ENCODE data around the gene FBL. TPM values are rescaled to one million over a fixed set of nuclear protein-coding genes. Genes with fewer than 3 reads are reported as not detected.

The FBL gene
- total and polyA plus RNA-seq, 10 donors = 126 to 403 (median 181) TPM

GRCh38 chr19:39846678-39847486, 703 bp upstream of the FBL start:
- H3K27me3 ChIP-seq (replicated peaks in 1 of 7) = no peaks in the 10 kb centered on the region
- peaks cover 32 to 53% (median 47%) of the 10 kb centered on the region in 6 donors for H3K4me1 ChIP-seq
- H3K9me3 ChIP-seq = no peaks in the 10 kb centered on the region
- no peak for DNase-seq
- H3K27ac ChIP-seq = peak overlapping the region; percentile 76 to 90 (median 88)
- 46 to 52% (median 50%) methylated on average over 12 of the region's 12 CpGs for WGBS, 5 donors
- TF ChIP-seq CTCF (IDR thresholded peaks at IDR 0.05 in 8 of 11, conservative IDR thresholded peaks at IDR 0.05 in 3 of 11) (no peak), POLR2AphosphoS5 (IDR thresholded peaks at IDR 0.05) (no peak), POLR2A (IDR thresholded peaks at IDR 0.05) (no peak)
- intact Hi-C loops (cut with DNase I; ENCODE audit: low total_unique reads) = loop anchor here (10.0 kb wide), 1 partner anchor 52 kb away; no protein-coding TSS in a partner anchor
- peak overlapping the region; percentile 53 to 88 (median 82) for H3K4me3 ChIP-seq
- H3K36me3 ChIP-seq = no peaks in the 10 kb centered on the region

DNA sequence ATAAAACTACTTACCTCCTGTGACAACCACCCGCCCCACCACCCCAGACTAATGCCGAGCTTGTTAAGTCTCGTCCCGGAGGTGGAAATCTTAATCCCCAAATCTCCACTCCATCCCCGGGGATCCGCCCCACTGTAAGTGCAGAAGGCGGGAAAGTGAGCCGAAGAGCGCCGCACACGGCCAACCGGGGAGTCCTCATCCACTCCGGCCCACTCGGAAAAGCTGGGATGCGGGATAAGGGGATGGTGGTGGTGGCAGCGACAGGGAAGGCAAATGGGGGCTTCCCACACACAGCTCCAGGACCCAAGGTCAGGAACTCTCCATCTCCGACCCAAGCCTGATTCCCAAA, 621 bp downstream of the FBL start:
- Histone ChIP-seq H3K27ac (peak overlapping the region; percentile 76 to 90 (median 88)), H3K4me1 (peaks cover 32 to 65% (median 52%) of the 10 kb centered on the region in 6 donors), H3K36me3 (peaks cover 0 to 2% (median 0%) of the 10 kb centered on the region in 6 donors), H3K9me3 (no peaks in the 10 kb centered on the region), H3K4me3 (peak overlapping the region; percentile 53 to 88 (median 82)), H3K27me3 (replicated peaks in 1 of 7) (no peaks in the 10 kb centered on the region)
- TF ChIP-seq POLR2AphosphoS5 (IDR thresholded peaks at IDR 0.05) (no peak), POLR2A (IDR thresholded peaks at IDR 0.05) (no peak), CTCF (IDR thresholded peaks at IDR 0.05 in 8 of 11, conservative IDR thresholded peaks at IDR 0.05 in 3 of 11) (no peak)
- intact Hi-C loops (cut with DNase I; ENCODE audit: low total_unique reads) = loop anchor here (10.0 kb wide), 1 partner anchor 51 kb away; no protein-coding TSS in a partner anchor
- DNase-seq = no peak
- WGBS, 5 donors = 1% methylated on average over 17 of the region's 17 CpGs

- intact Hi-C loops (cut with DNase I; ENCODE audit: low total_unique reads) = loop anchor here (10.0 kb wide), 1 partner anchor 50 kb away; no protein-coding TSS in a partner anchor
- peaks cover 32 to 65% (median 52%) of the 10 kb centered on the region in 6 donors for H3K4me1 ChIP-seq
Measured at GRCh38 chr19:39845172-39845571, 1.0 kb downstream of the FBL start.

More at GRCh38 chr19:39845172-39845571, 1.0 kb downstream of the FBL start:
- WGBS, 5 donors = 21 to 32% (median 25%) methylated on average over 5 of the region's 5 CpGs
- H3K9me3 ChIP-seq = no peaks in the 10 kb centered on the region
- no peaks in the 10 kb centered on the region for H3K27me3 ChIP-seq (replicated peaks in 1 of 7)
- H3K27ac ChIP-seq = peak overlapping the region in 3 of 8 donors; percentile 85 to 89 (median 89)
- H3K4me3 ChIP-seq = peak overlapping the region; percentile 53 to 88 (median 82)
- H3K36me3 ChIP-seq = peaks cover 0 to 6% (median 2%) of the 10 kb centered on the region in 6 donors
- TF ChIP-seq POLR2AphosphoS5 (IDR thresholded peaks at IDR 0.05) = no peak
- no peak for TF ChIP-seq POLR2A (IDR thresholded peaks at IDR 0.05)
- TF ChIP-seq CTCF (IDR thresholded peaks at IDR 0.05 in 8 of 11, conservative IDR thresholded peaks at IDR 0.05 in 3 of 11) = no peak
- DNase-seq = no peak
